GM18526 (cell line): ENCODE data around the gene MYO7B.

Experiments used
- POLR2A ChIP-seq: IDR thresholded peaks from 3 replicates; pipeline ENCODE4 v1.6.1; 2011; ENCODE audit not compliant: insufficient read length; ENCODE audit errors: extremely low read depth

Gene MYO7B

GRCh38 chr2:127645395-127646291 is 110.2 kb downstream of the MYO7B start, which contains the start of gene GPR17:
TSS of gene GPR17 (plus strand) at chr2:127646153. CDS start at chr2:127650736, 4,583 bp downstream.
- TF ChIP-seq POLR2A = no peak

- no peak for TF ChIP-seq POLR2A
Observed at GRCh38 chr2:127646487-127647241, 111.2 kb downstream of the MYO7B start.

GRCh38 chr2:127647242-127648190 is 112.0 kb downstream of the MYO7B start:
- no peak for TF ChIP-seq POLR2A

GRCh38 chr2:127648321-127648720 is 112.8 kb downstream of the MYO7B start:
- TF ChIP-seq POLR2A = no peak

- no peak for TF ChIP-seq POLR2A
Observed at GRCh38 chr2:127649100-127649611, 113.7 kb downstream of the MYO7B start.

GRCh38 chr2:127649684-127650040 is 114.2 kb downstream of the MYO7B start:
- TF ChIP-seq POLR2A = no peak

GRCh38 chr2:127650041-127650784 is 114.7 kb downstream of the MYO7B start:
- no peak for TF ChIP-seq POLR2A

- TF ChIP-seq POLR2A = no peak
Observed at GRCh38 chr2:127650785-127651380, 115.4 kb downstream of the MYO7B start.

GRCh38 chr2:127651381-127651809 is 115.9 kb downstream of the MYO7B start:
- TF ChIP-seq POLR2A = no peak

GRCh38 chr2:127651971-127652550 is 116.6 kb downstream of the MYO7B start:
- no peak for TF ChIP-seq POLR2A

- TF ChIP-seq POLR2A = no peak
Observed at GRCh38 chr2:127652786-127653357, 117.4 kb downstream of the MYO7B start.

- TF ChIP-seq POLR2A = no peak
Observed at GRCh38 chr2:127653421-127654083, 118.1 kb downstream of the MYO7B start.
